Ectodermal cell (in vitro differentiated cells): Measurements from ENCODE around the gene IGSF9.

Experiments used
- H3K27ac ChIP-seq: 2 replicates; pipeline ENCODE4 v1.7.0; 2013; ENCODE audit warnings: mild to moderate bottlenecking, low read depth, low read length; ENCODE audit not compliant: insufficient read depth, poor library complexity, severe bottlenecking
- H3K27me3 ChIP-seq: 2 replicates; pipeline ENCODE4 v1.7.0; 2013; ENCODE audit warnings: mild to moderate bottlenecking, low read length; ENCODE audit not compliant: insufficient read depth, control insufficient read depth, poor library complexity, severe bottlenecking
- H3K36me3 ChIP-seq: one replicate; pipeline ENCODE4 v1.7.0; 2013; ENCODE audit warnings: low read length; ENCODE audit not compliant: control insufficient read depth, insufficient read depth
- H3K4me1 ChIP-seq: one replicate; pipeline ENCODE4 v1.7.0; 2013; ENCODE audit warnings: low read length; ENCODE audit not compliant: control insufficient read depth, insufficient read depth
- H3K4me3 ChIP-seq: 2 replicates; pipeline ENCODE4 v1.7.0; 2013; ENCODE audit warnings: low read depth, low read length, control low read depth; ENCODE audit not compliant: insufficient read depth
- H3K9me3 ChIP-seq: 2 replicates; pipeline ENCODE4 v1.7.0; 2013; ENCODE audit warnings: mild to moderate bottlenecking, low read length, moderate library complexity; ENCODE audit not compliant: control insufficient read depth
- WGBS, 2 experiments: methylation state at CpG; one replicate each; pipeline ENCODE4 v1.1.7; 2013; ENCODE audit warnings: missing lambda C conversion rate in 2 of 2; 5-methylcytosine and 5-hydroxymethylcytosine counted together

Gene IGSF9

DNA sequence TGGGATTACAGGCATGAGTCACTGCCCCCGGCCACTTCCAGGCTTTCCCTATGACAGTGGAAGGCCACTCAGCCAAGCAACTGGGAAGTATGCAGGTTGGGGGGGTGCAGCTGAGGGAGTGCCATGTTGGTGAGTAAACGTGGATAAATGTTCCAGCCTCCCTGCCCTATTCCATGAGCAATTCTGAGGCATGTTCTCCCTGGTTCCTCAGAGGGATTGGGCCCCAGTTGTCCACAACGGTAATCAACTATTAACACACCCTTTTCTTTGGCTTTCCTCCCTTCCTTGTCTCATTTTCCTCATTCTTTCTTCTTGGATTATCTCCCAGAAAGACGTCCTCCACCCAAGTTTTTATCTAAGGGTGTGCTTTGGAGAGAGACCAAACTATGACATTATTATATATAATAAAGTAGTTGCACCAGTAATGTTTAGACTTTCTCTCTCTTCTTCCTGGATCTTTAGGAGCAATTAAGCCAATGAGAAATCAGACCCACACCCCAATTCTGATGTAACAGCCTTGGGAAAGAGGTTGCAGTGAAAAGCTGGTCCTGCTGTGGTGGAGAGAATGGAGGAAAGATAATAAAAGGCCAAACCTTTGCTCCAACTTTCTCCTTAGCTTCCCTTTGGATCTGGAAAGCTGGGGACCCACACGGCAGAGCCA, 15.4 kb upstream of the IGSF9 start:
- no peak overlapping the region for H3K27ac ChIP-seq

DNA sequence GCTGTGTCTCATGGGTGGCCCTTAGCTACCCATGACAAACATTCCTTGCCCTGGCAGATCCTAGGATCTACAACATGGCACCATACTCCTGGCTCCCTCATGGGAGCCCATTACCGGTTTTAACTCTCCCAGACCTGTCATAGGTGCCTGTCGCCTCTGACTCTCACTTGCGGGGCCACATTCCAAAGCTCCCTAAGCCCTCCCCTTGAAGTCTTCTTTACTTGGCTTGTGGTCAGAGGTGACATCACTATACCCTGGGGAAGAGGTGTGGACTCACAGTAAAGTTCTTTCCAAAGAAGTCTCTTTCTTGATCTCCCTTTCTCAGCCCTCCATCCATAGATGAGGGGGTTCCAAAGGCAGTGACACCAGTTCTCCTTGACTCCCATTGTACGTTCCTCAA, 14.0 kb upstream of the IGSF9 start:
- Histone ChIP-seq H3K9me3 (no peaks in the 10 kb centered on the region), H3K36me3 (no peaks in the 10 kb centered on the region)

More for the DNA sequence above, 15.4 kb upstream of the IGSF9 start:
- H3K36me3 ChIP-seq: no peaks in the 10 kb centered on the region
- no peak overlapping the region for H3K4me3 ChIP-seq
- WGBS, 2 experiments: 87 to 94% methylated on average over 4 to 5 of the region's 5 CpGs
- H3K27me3 ChIP-seq: no peaks in the 10 kb centered on the region
- H3K4me1 ChIP-seq: peaks cover 4% of the 10 kb centered on the region
- no peaks in the 10 kb centered on the region for H3K9me3 ChIP-seq

DNA sequence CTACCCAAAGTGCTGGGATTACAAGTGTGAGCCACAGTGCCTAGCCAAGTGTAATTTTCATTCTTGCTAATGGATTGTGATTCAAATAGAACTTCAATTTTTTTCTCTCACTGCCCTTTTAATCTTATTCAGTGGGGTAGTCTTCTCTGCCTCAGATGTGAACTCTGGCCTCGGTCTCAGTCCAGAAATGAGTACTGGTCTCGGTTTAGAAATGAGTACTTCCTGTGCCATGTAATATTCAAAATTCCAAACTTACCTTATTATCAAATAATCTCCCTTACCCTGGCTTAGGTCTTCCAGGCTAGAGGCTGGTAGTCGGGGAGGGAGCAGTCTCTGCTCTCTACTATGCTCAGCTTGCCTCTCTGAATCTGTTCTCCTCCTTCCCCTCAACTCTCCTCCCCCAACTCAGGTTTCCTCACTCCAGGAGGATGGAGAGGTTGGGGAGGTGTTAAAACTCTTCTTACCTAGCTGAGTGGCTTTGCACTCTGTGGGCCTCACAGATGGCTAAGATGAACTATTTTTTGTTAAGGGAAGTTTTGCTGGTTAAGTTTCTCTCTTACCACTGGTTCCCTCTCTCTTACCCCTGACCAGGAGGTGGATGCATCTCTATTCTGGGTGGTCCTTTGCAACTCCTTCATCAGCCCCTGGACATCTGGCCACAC, 13.4 kb upstream of the IGSF9 start:
- Histone ChIP-seq H3K4me1 (no peaks in the 10 kb centered on the region), H3K4me3 (no peak overlapping the region), H3K27ac (no peak overlapping the region), H3K9me3 (no peaks in the 10 kb centered on the region), H3K36me3 (no peaks in the 10 kb centered on the region), H3K27me3 (no peaks in the 10 kb centered on the region)
- WGBS, 2 experiments: 64 to 67% methylated on average over 3 of the region's 3 CpGs

More for the DNA sequence above, 14.0 kb upstream of the IGSF9 start:
- no peaks in the 10 kb centered on the region for H3K27me3 ChIP-seq
- WGBS, 2 experiments: 87 to 89% methylated on average over 4 of the region's 4 CpGs
- H3K4me1 ChIP-seq: peaks cover 3% of the 10 kb centered on the region
- H3K4me3 ChIP-seq: no peak overlapping the region
- no peak overlapping the region for H3K27ac ChIP-seq

DNA sequence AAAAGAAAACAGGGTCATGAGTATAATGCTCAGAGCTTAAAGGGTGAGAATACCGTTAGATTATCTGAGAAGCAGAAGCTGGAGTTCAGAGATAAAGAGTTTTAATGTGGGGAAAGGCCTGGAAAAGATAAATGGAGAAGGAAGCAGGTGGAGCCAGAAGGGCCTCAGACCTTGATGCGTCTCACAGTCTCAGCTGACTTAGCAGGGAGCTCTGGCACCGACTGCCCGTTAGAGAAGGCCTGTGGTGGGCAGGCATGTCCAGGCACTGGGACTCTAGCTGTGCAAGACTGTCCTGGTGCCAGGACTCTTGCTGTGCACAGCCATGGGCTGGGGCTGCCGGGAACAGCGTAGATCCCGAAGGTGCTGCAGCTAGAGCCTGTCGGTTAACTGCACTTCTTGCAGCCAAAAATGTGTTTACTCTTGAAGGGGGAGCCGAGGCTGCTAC, 12.4 kb upstream of the IGSF9 start:
- H3K27ac ChIP-seq: no peak overlapping the region
- H3K27me3 ChIP-seq: no peaks in the 10 kb centered on the region
- H3K4me1 ChIP-seq: no peaks in the 10 kb centered on the region
- no peak overlapping the region for H3K4me3 ChIP-seq
- H3K9me3 ChIP-seq: no peaks in the 10 kb centered on the region
- WGBS, 2 experiments: 79% methylated on average over 9 of the region's 9 CpGs
- H3K36me3 ChIP-seq: no peaks in the 10 kb centered on the region

DNA sequence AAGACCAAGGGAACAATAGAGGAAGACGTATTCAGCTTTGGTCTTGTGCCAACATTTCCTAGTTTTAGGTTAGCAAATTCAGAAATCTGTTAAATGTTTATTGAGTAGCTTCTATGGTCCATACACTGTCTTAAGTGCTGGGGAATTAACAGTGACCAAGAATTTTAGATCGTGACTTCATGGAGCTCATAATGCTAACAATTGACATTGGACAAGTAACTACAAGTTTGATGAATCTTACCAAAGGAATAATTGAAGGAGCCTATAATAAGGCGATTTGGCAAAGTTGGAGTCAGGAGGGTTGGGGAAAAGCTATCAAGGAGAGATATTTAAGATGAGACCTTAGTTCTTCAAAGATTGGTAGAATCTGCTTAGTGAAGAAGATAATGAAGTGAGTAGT, 10.0 kb upstream of the IGSF9 start:
- H3K4me3 ChIP-seq: no peak overlapping the region
- no peaks in the 10 kb centered on the region for H3K9me3 ChIP-seq
- no peaks in the 10 kb centered on the region for H3K36me3 ChIP-seq
- no peaks in the 10 kb centered on the region for H3K4me1 ChIP-seq
- 95% methylated on average over 3 of the region's 3 CpGs for WGBS, 2 experiments
- no peak overlapping the region for H3K27ac ChIP-seq
- no peaks in the 10 kb centered on the region for H3K27me3 ChIP-seq

DNA sequence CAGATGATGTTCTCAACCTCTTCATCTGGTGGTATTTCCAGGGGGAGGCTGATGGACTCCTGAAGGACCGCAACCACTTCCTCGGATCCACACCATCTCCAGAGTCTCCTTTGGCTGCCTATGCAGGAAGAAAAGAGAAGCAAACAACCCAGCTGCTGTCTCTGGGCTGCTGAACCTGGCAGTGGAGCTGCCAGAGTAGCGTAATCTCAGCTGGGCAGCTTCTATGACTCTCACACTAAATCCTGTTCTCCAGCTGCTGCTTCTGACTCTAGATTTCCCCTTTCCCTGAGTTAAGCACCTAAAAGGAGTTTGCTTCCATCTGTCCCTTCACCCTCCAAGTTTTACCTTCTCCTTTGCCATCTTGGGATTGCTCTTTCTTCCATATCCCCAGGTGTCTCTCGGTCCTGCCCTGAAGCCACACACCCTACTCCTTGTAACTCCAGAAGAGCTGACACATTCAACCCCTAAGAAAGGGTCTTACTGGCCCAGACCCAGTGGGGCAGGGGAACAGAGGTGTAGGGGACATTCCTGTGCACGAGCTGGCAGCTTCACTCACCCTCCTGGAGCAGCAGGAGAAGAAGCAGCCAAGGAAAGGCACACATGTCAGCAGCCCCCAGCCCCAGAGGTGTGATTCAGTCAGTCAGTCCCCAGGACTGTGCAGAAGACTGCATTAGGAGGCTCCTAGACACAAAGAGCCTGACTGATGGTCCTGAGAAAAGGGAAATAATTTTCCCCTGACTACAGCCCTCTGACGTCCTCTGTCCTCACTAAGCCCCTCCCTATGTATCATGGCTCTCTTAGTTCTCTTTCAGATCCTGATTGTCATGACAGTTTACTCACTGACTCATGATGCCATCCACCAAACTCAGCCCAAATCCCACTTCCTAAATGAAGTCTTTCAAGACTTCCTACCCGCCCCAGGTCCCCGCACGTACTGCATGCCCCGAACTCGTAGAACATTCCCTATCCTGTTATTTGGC, 8.4 kb upstream of the IGSF9 start, which contains the start of gene SLAMF9:
Gene SLAMF9, minus strand, starts transcription at position 702 of the 980 bp plus-strand sequence. Its CDS starts 100 bp downstream, at position 602.
- Histone ChIP-seq H3K9me3 (no peaks in the 10 kb centered on the region), H3K4me1 (peaks cover 4% of the 10 kb centered on the region), H3K4me3 (no peak within 1 kb of the TSS), H3K27ac (no peak within 1 kb of the TSS), H3K27me3 (no peaks in the 10 kb centered on the region), H3K36me3 (no peaks in the 10 kb centered on the region)
- 87 to 90% methylated on average over 11 of the region's 11 CpGs for WGBS, 2 experiments

DNA sequence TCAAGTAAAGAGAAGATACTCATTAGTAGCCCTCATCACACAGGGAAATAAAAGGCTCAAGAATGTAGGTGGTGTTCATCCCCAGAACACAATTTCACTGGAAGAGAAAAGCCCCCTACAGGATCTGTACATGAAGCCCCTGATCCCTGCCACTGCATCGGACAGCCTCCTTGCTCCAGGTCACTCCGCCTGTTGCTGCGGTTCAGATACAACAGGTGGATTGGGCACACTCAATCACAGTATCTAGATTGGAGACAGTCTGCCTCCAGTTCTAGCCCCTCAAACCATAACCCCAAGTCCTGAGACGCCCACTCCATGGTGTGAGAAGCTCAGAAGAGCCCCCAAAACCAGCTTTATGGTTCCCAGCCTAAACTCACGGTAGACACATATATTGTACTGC, 7.5 kb upstream of the IGSF9 start:
- no peaks in the 10 kb centered on the region for H3K27me3 ChIP-seq
- no peak overlapping the region for H3K4me3 ChIP-seq
- H3K4me1 ChIP-seq: peaks cover 4% of the 10 kb centered on the region
- WGBS, 2 experiments: 87 to 92% methylated on average over 5 of the region's 5 CpGs
- no peak overlapping the region for H3K27ac ChIP-seq
- no peaks in the 10 kb centered on the region for H3K9me3 ChIP-seq
- no peaks in the 10 kb centered on the region for H3K36me3 ChIP-seq

DNA sequence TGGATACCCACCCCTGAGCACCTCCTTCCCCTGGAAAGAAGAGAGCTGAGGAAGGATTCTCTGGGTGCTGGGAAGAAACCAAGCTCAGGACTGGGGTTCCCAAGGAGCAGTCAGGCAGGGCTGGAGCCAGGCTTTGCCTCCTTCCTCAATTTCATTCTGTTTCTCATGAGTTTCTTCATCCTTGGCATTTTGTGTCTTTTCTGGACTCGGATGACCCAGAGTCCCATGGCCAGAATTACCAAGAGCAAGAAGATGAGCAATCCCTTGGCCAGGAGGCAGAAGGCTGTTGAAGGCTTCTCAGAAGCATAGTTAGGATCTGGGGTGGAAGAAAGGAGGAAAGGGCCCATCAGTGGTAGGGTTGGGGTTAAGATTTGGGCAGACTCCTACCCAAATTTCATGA, 6.1 kb upstream of the IGSF9 start:
- no peaks in the 10 kb centered on the region for H3K9me3 ChIP-seq
- peaks cover 4% of the 10 kb centered on the region for H3K4me1 ChIP-seq
- no peaks in the 10 kb centered on the region for H3K27me3 ChIP-seq
- H3K4me3 ChIP-seq: no peak overlapping the region
- H3K36me3 ChIP-seq: no peaks in the 10 kb centered on the region
- WGBS, 2 experiments: 91 to 97% methylated on average over 1 of the region's 1 CpG
- no peak overlapping the region for H3K27ac ChIP-seq

DNA sequence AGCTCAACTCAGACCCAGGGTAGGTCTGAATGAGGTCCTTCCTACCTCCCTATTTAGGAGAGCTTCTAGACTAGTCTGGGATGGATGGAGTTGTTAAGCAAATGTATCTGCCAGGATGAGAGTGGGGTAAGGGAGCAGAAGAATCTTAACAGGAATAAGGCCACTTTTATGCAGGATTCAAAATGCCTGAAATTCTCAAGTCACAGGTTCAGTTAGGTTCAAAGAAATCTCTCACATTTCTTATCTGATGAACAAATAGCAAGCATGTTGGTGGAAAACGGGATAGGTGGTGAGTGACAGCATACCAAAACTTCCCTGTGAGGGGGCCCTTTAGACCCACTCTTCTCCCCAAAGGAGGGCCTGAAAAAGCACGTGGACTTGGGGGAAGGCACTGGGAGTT, 5.6 kb upstream of the IGSF9 start:
- Histone ChIP-seq H3K36me3 (no peaks in the 10 kb centered on the region), H3K27me3 (no peaks in the 10 kb centered on the region), H3K9me3 (no peaks in the 10 kb centered on the region), H3K4me3 (no peak overlapping the region), H3K27ac (no peak overlapping the region), H3K4me1 (peaks cover 8% of the 10 kb centered on the region)
- 74 to 81% methylated on average over 2 of the region's 2 CpGs for WGBS, 2 experiments

DNA sequence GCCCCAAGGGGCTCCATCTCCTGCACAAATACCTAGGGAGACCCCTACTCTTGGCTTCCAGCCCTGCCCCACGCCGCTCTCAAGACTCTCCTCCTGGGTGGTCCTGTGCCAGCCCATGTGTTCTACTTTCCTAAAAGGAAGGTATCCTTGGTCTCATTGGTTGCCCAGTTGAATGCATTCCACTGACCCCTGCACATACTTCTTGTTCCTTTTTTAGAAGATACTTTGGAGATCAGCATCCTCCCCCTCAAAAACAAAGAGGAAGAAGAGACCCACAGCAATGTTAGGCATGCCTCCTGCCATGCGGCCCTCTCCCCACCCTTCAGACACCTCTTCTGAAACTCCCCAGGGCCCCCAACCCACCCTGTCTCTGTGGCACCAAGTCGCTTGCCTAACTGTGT, 4.6 kb upstream of the IGSF9 start:
- Histone ChIP-seq H3K9me3 (no peaks in the 10 kb centered on the region), H3K36me3 (no peaks in the 10 kb centered on the region), H3K4me3 (no peak overlapping the region), H3K27ac (no peak overlapping the region), H3K4me1 (peaks cover 9% of the 10 kb centered on the region), H3K27me3 (no peaks in the 10 kb centered on the region)
- WGBS, 2 experiments: 93 to 94% methylated on average over 4 of the region's 4 CpGs
